ENCODE results near the gene SLC19A3. TPM values are rescaled to one million over a fixed set of nuclear protein-coding genes. Genes with fewer than 3 reads are reported as not detected.

SLC19A3 gene
- total RNA-seq = 1 to 10 TPM in 3 of 4 donors, under 1 TPM in 1; 0.95 to 8.2 (median 1.5) TPM
- 1 to 10 TPM in 2 of 3 donors, under 1 TPM in 1; 0.69 to 4.6 (median 1.2) TPM for polyA plus RNA-seq

- peaks cover 0 to 18% (median 11%) of the 10 kb centered on the region in 4 donors for H3K4me1 ChIP-seq
- intact Hi-C loops (cut with DNase I) = no loop called here
- DNase-seq = peak; percentile 94
- peak within 1 kb of the TSS; percentile 15 to 70 (median 70) for H3K27ac ChIP-seq
- peak within 1 kb of the TSS; percentile 22 to 48 (median 42) for H3K4me3 ChIP-seq
- H3K36me3 ChIP-seq = no peaks in the 10 kb centered on the region
- no peak for TF ChIP-seq CTCF (IDR thresholded peaks at IDR 0.05)
- peak in 3 of 4 donors; percentile 11 to 29 (median 12) for TF ChIP-seq POLR2AphosphoS5 (IDR thresholded peaks at IDR 0.05)
- no peaks in the 10 kb centered on the region for H3K27me3 ChIP-seq
- 3 to 9% methylated on average over 35 of the region's 35 CpGs for WGBS, 2 donors
- H3K9me3 ChIP-seq = no peaks in the 10 kb centered on the region
These were observed at the start of gene SLC19A3 for GRCh38 chr2:227717687-227718567. SLC19A3 (minus strand) TSS chr2:227718028; CDS start chr2:227702318, 15,710 bp downstream.

DNA sequence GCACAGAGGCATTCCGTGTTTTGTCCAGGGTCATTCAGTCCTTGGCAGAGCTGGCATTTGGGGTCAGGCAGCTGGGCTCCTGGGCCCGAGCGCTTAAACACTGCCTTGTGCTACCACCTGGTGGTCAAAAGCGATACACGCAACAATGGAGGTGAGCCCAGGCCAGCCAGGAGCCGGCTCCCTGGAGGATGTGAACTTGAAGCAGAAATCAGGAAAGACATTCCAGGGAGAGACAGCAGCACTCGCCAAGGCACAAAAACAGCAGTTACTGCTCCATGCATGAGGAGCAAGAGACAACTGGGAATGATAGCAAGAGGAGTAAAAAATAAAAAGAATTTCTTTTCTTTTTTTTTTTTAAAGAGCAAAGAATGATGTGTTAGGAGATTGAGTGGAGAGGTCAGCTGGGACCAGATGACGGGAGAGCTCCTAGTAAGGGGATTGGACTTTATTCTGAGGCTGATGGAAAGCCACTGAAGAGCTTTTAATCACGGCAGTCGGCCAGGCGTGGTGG is 48.6 kb upstream of the SLC19A3 start:
- peak; percentile 87 for DNase-seq
- TF ChIP-seq POLR2A (IDR thresholded peaks at IDR 0.05) (no peak), CTCF (IDR thresholded peaks at IDR 0.05) (peak; percentile 72 to 84 (median 78))
- WGBS, 2 donors = 15 to 29% methylated on average over 11 of the region's 11 CpGs
- H3K27me3 ChIP-seq = no peaks in the 10 kb centered on the region
- no peaks in the 10 kb centered on the region for H3K36me3 ChIP-seq
- no peak overlapping the region for H3K4me3 ChIP-seq
- intact Hi-C loops (cut with DNase I) = loop anchor here (1.0 to 5.0 kb wide), 3 partner anchors 108 to 360 kb away; partner anchors contain the start of gene AGFG1
- peaks cover 0 to 5% (median 2%) of the 10 kb centered on the region in 4 donors for H3K4me1 ChIP-seq
- no peak overlapping the region for H3K27ac ChIP-seq
- no peaks in the 10 kb centered on the region for H3K9me3 ChIP-seq

DNA sequence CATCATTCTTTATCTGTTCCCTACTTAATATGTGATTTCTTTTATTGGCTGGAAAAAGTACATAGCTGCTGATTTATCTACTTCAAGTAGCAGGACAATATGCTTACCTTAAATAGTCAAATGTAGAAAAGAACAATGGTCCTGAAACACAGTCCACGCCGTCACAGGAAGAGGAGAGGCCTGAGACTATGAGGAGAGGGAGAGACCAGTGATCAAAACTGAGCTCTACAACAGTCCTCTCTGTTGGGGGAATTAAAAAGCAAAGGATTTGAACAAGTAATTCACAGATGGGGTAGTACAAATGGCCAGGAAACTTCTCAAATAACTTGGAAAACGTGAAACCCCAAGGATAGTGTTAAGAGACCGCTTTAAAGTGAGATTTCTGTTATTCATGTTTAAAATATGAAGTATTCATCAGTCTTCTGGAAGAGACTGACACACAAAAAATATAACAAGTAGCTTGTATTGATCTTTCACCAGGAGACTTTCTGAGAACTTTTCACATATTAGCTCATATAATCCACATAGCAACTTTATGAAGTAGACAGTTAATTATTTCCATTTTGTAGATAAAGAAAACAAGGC is 48.1 kb upstream of the SLC19A3 start:
- no peaks in the 10 kb centered on the region for H3K9me3 ChIP-seq
- no peak for DNase-seq
- peaks cover 0 to 5% (median 2%) of the 10 kb centered on the region in 4 donors for H3K4me1 ChIP-seq
- H3K27me3 ChIP-seq = no peaks in the 10 kb centered on the region
- no peak overlapping the region for H3K4me3 ChIP-seq
- intact Hi-C loops (cut with DNase I) = loop anchor here (1.0 to 5.0 kb wide), 3 partner anchors 108 to 359 kb away; partner anchors contain the start of gene AGFG1
- 23 to 67% methylated on average over 4 of the region's 4 CpGs for WGBS, 2 donors
- TF ChIP-seq CTCF (IDR thresholded peaks at IDR 0.05) (no peak), EP300 (IDR thresholded peaks at IDR 0.05) (no peak), POLR2AphosphoS5 (IDR thresholded peaks at IDR 0.05) (no peak), POLR2A (IDR thresholded peaks at IDR 0.05) (no peak)
- H3K27ac ChIP-seq = no peak overlapping the region
- H3K36me3 ChIP-seq = no peaks in the 10 kb centered on the region

DNA sequence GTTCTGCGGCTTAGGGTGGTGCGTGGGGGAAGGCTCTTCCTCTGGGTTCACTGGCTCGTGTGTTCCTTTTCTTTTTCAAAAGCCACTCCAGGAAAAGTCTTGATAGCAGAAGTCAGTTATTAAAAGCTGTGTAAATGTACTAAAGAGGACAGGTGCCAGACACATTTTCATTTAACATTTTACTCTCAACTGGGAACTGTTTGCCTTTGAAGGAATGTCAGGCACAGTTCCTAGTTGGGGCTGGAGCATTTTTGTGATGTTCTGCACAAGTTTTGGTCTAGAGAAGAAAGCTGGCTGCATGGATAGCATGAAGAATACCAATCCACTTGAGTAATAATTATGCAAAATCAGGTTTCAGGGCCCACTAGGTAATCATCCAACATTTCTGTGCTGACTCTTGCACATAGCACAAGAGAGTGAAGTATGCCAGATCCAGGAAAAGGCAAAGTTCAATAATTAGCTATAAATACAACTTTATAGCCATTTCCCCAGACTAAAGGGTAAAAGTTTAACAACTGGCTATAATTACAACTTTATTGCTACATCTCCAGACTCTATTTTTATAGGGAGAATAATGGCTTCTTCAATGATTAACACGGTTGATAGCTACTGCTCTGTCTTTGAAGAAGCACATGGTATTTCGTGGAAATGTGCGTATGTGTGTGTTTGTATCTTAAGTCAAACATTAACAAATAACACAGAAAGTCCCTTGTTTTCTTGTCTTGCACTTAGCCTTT is 44.1 kb upstream of the SLC19A3 start:
- Histone ChIP-seq H3K27me3 (no peaks in the 10 kb centered on the region), H3K36me3 (no peaks in the 10 kb centered on the region), H3K27ac (no peak overlapping the region), H3K9me3 (no peaks in the 10 kb centered on the region), H3K4me3 (no peak overlapping the region), H3K4me1 (peaks cover 0 to 5% (median 2%) of the 10 kb centered on the region in 4 donors)
- intact Hi-C loops (cut with DNase I) = no loop called here
- no peak for DNase-seq
- WGBS, 2 donors = 17 to 55% methylated on average over 6 of the region's 6 CpGs
- TF ChIP-seq POLR2A (IDR thresholded peaks at IDR 0.05) (no peak), EP300 (IDR thresholded peaks at IDR 0.05) (no peak), CTCF (IDR thresholded peaks at IDR 0.05) (no peak), POLR2AphosphoS5 (IDR thresholded peaks at IDR 0.05) (no peak)

Data from sigmoid colon (tissue), 7 donors.